ENCODE measurements around the gene OGFOD3. TPM values are rescaled to one million over a fixed set of nuclear protein-coding genes. Genes with fewer than 3 reads are reported as not detected.
"Not testable (repeated sequence)": the region's sequence is repeated elsewhere in the genome, so short reads cannot be mapped to it uniquely, and the experiment has no call there.

OGFOD3 gene
- polyA plus RNA-seq, 2 of the 4 experiments (the other 2 are of a cell fraction), result 15.2 to 19.8 TPM

GRCh38 chr17:82412535-82413520 lies 5.6 kb downstream of the OGFOD3 start:
- WGBS (ENCODE audit: missing lambda C conversion rate), result 81% methylated on average over 29 of the region's 29 CpGs
- CTCF ChIA-PET, result interaction anchor here (0.7 to 7.4 kb wide), 17 partner anchors 7 to 207 kb away, joined by 3 to 117 read pairs (median 9); no protein-coding TSS in a partner anchor
- H3K9me3 ChIP-seq, result no peaks in the 10 kb centered on the region
- FAIRE-seq (no peak), ATAC-seq (no peak), DNase-seq (ENCODE audit: low read depth in 1 of 2, low spot score in 1 of 2) (no peak)
- no peak overlapping the region for H3K27ac ChIP-seq
- POLR2A ChIA-PET, result no interaction called here
- no peak overlapping the region for H3K4me3 ChIP-seq
- peaks cover 4% of the 10 kb centered on the region; the same call in 1 of the 3 replicates for H3K4me1 ChIP-seq
- no peak overlapping the region for H3K4me2 ChIP-seq
- no peak for TF ChIP-seq EHMT2 (IDR thresholded peaks at IDR 0.05; ENCODE audit: low read depth)
- TF ChIP-seq ESRRA (IDR thresholded peaks at IDR 0.05; ENCODE audit: borderline replicate concordance, low read length), result no peak
- no peak for TF ChIP-seq SMC3 (IDR thresholded peaks at IDR 0.05)
- TF ChIP-seq NPAS2 (CRISPR knock-in tag; IDR thresholded peaks at IDR 0.05; ENCODE audit: borderline replicate concordance), result no peak
- TF ChIP-seq RCOR1 (IDR thresholded peaks at IDR 0.05; ENCODE audit: low read depth, low read length), result no peak
- TF ChIP-seq CBX2 (IDR thresholded peaks at IDR 0.05; ENCODE audit: borderline replicate concordance, low read depth), result no peak
- no peak for TF ChIP-seq HOXB5 (CRISPR knock-in tag; IDR thresholded peaks at IDR 0.05)
- no peak for TF ChIP-seq PHF8 (IDR thresholded peaks at IDR 0.05; ENCODE audit: borderline replicate concordance, low read depth)
- TF ChIP-seq RARB (CRISPR knock-in tag; IDR thresholded peaks at IDR 0.05), result no peak
- no peak for TF ChIP-seq EHF (CRISPR knock-in tag; IDR thresholded peaks at IDR 0.05)
- no peak for TF ChIP-seq CTCF (IDR thresholded peaks at IDR 0.05)
- no peak for TF ChIP-seq RFX5 (IDR thresholded peaks at IDR 0.05)
- no peak for TF ChIP-seq HEYL (CRISPR knock-in tag; IDR thresholded peaks at IDR 0.05)
- TF ChIP-seq JUNB (IDR thresholded peaks at IDR 0.05), result no peak
- TF ChIP-seq E2F6 (IDR thresholded peaks at IDR 0.05; ENCODE audit: borderline replicate concordance, low read depth), result no peak
- no peak for TF ChIP-seq ZSCAN20 (CRISPR knock-in tag; IDR thresholded peaks at IDR 0.05)
- TF ChIP-seq RAD21 (conservative IDR thresholded peaks at IDR 0.05 in 1 of 2, IDR thresholded peaks at IDR 0.05 in 1 of 2), result no peak
- no peak for TF ChIP-seq BCL3 (IDR thresholded peaks at IDR 0.05)
- no peak for TF ChIP-seq GATA3 (IDR thresholded peaks at IDR 0.05; ENCODE audit: borderline replicate concordance)

- H3K9me3 ChIP-seq; ATAC-seq; POLR2A ChIA-PET; H3K4me3 ChIP-seq; FAIRE-seq; H3K27ac ChIP-seq; H3K4me2 ChIP-seq; DNase-seq (ENCODE audit: low read depth in 1 of 2, low spot score in 1 of 2); H3K4me1 ChIP-seq: not testable (repeated sequence)
- 66% methylated on average over 10 of the region's 16 CpGs for WGBS (ENCODE audit: missing lambda C conversion rate)
- CTCF ChIA-PET, result interaction anchor here (0.8 to 7.4 kb wide), 5 partner anchors 12 to 206 kb away, joined by 3 to 117 read pairs (median 9); no protein-coding TSS in a partner anchor
Measured at GRCh38 chr17:82412081-82412480, 6.3 kb downstream of the OGFOD3 start.
